HepG2 (cell line): ENCODE measurements around the gene PRCD. TPM values are rescaled to one million over a fixed set of nuclear protein-coding genes. Genes with fewer than 3 reads are reported as not detected.

Experiments
- ARID4A ChIP-seq: sonication (generic); formaldehyde crosslinking; IDR thresholded peaks from 2 replicates; pipeline ENCODE4 v1.5.0; 2020; ENCODE audit warnings: mild to moderate bottlenecking, missing genetic modification reagents, borderline replicate concordance
- BRCA1 ChIP-seq: sonication (generic); formaldehyde crosslinking; IDR thresholded peaks from 2 replicates; pipeline ENCODE4 v1.4.0; 2020; ENCODE audit warnings: missing genetic modification reagents
- CBX5 ChIP-seq: sonication (generic); formaldehyde crosslinking; IDR thresholded peaks from 2 replicates; pipeline ENCODE4 v1.4.0; 2020; ENCODE audit warnings: missing genetic modification reagents, borderline replicate concordance
- DMAP1 ChIP-seq: IDR thresholded peaks from 2 replicates; pipeline ENCODE4 v1.6.1; 2016
- EP300 ChIP-seq, 3 experiments: sonication (generic) in 1 of 3; formaldehyde crosslinking in 1 of 3; IDR thresholded peaks; 2 replicates each; pipeline versions ENCODE4 v1.5.1 to v1.6.1; 2011 to 2020; ENCODE audit warnings: low read depth in 2 of 3, low read length in 2 of 3, borderline replicate concordance in 1 of 3, improper control_type of control experiment in 1 of 3, mild to moderate bottlenecking in 1 of 3, missing genetic modification reagents in 1 of 3, moderate library complexity in 1 of 3
- GATAD2A ChIP-seq: IDR thresholded peaks from 2 replicates; pipeline ENCODE4 v1.6.1; 2016
- HNF4A ChIP-seq: sonication (generic); formaldehyde crosslinking; IDR thresholded peaks from 2 replicates; pipeline ENCODE4 v1.4.0; 2020; ENCODE audit warnings: missing genetic modification reagents
- HOXA9 ChIP-seq: sonication (generic); formaldehyde crosslinking; IDR thresholded peaks from 2 replicates; pipeline ENCODE4 v1.8.1; 2022; ENCODE audit warnings: missing genetic modification reagents, mild to moderate bottlenecking, moderate library complexity, borderline replicate concordance
- KDM1A ChIP-seq: IDR thresholded peaks from 2 replicates; pipeline ENCODE4 v1.6.1; 2016; ENCODE audit warnings: missing compliant biosample characterization
- MYNN ChIP-seq: sonication (generic); formaldehyde crosslinking; IDR thresholded peaks from 2 replicates; pipeline ENCODE4 v1.4.0; 2020; ENCODE audit warnings: mild to moderate bottlenecking, low read depth, missing genetic modification reagents
- MZF1 ChIP-seq: sonication (generic); formaldehyde crosslinking; IDR thresholded peaks from 2 replicates; pipeline ENCODE4 v1.8.1; 2023; ENCODE audit warnings: mild to moderate bottlenecking, missing genetic modification reagents, borderline replicate concordance
- ONECUT2 ChIP-seq: sonication (generic); formaldehyde crosslinking; IDR thresholded peaks from 2 replicates; pipeline ENCODE4 v1.4.0; 2020; ENCODE audit warnings: missing genetic modification reagents
- PREB ChIP-seq: sonication (generic); formaldehyde crosslinking; IDR thresholded peaks from 2 replicates; pipeline ENCODE4 v1.4.0; 2020; ENCODE audit warnings: missing genetic modification reagents
- SNRNP70 ChIP-seq: fragments of 200-400 bp; formaldehyde crosslinking; IDR thresholded peaks from 2 replicates; pipeline ENCODE4 v1.6.1; 2017; ENCODE audit warnings: mild to moderate bottlenecking, low read depth, low read length, moderate library complexity
- TMF1 ChIP-seq: sonication (generic); formaldehyde crosslinking; IDR thresholded peaks from 2 replicates; pipeline ENCODE4 v1.8.1; 2022; ENCODE audit warnings: low read depth, missing genetic modification reagents
- ZBTB20 ChIP-seq: sonication (generic); formaldehyde crosslinking; IDR thresholded peaks from 2 replicates; pipeline ENCODE4 v1.8.1; 2023; ENCODE audit warnings: missing genetic modification reagents, low read depth, mild to moderate bottlenecking, borderline replicate concordance
- ZNF234 ChIP-seq: sonication (generic); formaldehyde crosslinking; conservative IDR thresholded peaks from 2 replicates; pipeline ENCODE4 v1.5.1; 2020; ENCODE audit warnings: mild to moderate bottlenecking, missing genetic modification reagents
- ZNF543 ChIP-seq: sonication (generic); formaldehyde crosslinking; IDR thresholded peaks from 2 replicates; pipeline ENCODE4 v1.4.0; 2020; ENCODE audit warnings: mild to moderate bottlenecking, missing genetic modification reagents
- ZNF598 ChIP-seq: sonication (generic); formaldehyde crosslinking; IDR thresholded peaks from 2 replicates; pipeline ENCODE4 v1.5.1; 2020; ENCODE audit warnings: mild to moderate bottlenecking, missing genetic modification reagents, borderline replicate concordance
- ZNF7 ChIP-seq: IDR thresholded peaks from 2 replicates; pipeline ENCODE4 v1.6.1; 2016; ENCODE audit warnings: missing biosample characterization, missing genetic modification reagents
- ZNF709 ChIP-seq: sonication (generic); formaldehyde crosslinking; IDR thresholded peaks from 2 replicates; pipeline ENCODE4 v1.5.0; 2020; ENCODE audit warnings: mild to moderate bottlenecking, missing genetic modification reagents
- ZNF781 ChIP-seq: sonication (generic); formaldehyde crosslinking; IDR thresholded peaks from 2 replicates; pipeline ENCODE4 v1.5.1; 2020; ENCODE audit warnings: borderline replicate concordance, mild to moderate bottlenecking, missing genetic modification reagents; ENCODE audit errors: not compliant biosample characterization
- polyA plus RNA-seq, 8 experiments: library from polyadenylated mRNA; depleted of rRNA in 3 of 8; stranded (reverse) in 7 of 8; unstranded in 1 of 8; fragments of >200 nt; fragmentation: Illumina TruSeq in 4 of 8; extraction: Trizol in 4 of 8; gene quantifications; 2 replicates each; pipeline versions ENCODE4 v1.2.1 to v1.2.3, GENCODE V29; 2011 to 2016; ENCODE audit warnings: low read depth in 4 of 8, missing spikeins in 1 of 8, mixed read lengths in 1 of 8; ENCODE audit not compliant: insufficient read depth in 1 of 8
- total RNA-seq, 5 experiments: library from RNA; depleted of rRNA; stranded (reverse); fragments of >200 nt; fragmentation: Illumina TruSeq; extraction: Trizol; gene quantifications; 2 replicates each; pipeline ENCODE4 v1.2.3, GENCODE V29; 2016; ENCODE audit warnings: low read depth in 1 of 5
- TF ChIP-seq, protein P1 (sequence below): sonication (generic); formaldehyde crosslinking; IDR thresholded peaks from 2 replicates; pipeline ENCODE4 v1.5.0; 2020; ENCODE audit warnings: missing genetic modification reagents

The PRCD gene
- total and polyA plus RNA-seq, 2 of the 13 experiments (the other 11 are each of a cell fraction or from before 2014, with no cell fraction given): 0.51 TPM; not detected in 1

DNA sequence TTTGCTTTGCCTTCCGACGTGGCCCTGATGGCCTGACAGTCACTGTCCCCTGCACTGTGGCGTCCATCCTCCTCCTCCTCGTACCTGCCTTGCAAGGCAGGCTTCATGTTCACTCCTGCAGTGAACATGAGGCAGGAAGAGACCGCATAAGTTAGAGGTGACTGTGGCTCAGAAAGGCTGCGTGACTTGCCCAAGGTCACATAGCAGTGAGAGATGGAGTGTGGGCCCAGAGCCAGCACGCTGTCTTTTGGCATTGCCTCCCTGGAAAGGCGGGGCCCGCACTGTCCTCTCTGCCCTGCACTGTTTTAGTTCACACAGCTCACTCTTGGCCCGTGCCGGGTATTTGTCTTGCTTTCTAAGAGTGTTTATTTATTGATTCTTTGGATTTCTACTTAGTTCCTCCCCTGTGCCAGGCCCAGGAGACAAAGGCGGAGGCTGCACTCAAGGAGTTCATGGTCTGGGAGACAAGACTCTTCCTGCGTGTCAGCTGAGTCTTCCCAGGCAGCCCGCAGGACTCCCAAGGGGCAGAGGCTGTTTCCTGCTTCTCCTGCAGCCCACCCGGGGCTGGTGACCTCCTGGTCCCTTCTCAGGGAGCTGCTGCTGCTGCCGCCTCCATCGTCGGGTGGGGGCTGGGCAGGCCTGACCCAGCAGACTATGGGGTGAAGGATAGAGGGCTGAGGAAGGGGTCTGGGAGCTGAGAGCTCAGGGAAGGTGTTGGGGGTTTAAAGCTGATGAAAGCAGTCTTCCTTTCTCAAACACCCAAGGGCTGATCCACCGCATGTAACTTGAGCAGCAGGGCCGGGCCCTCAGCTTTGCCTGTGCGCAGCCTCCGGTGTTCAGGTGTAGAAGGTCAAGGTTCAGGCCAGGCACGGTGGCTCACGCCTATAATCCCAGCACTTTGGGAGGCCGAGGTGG, 15.0 kb upstream of the PRCD start (continued):
- TF ChIP-seq ZNF7 (CRISPR knock-in tag) (no peak), EP300 (IDR thresholded peaks at IDR 0.05; ENCODE audit: low read depth in 2 of 2, low read length in 2 of 2) (peak in 1 of 2 experiments; percentile 27; a peak in 1 of 4 replicates), EP300 (CRISPR knock-in tag; IDR thresholded peaks at IDR 0.05; ENCODE audit: borderline replicate concordance) (peak; percentile 28), PREB (CRISPR knock-in tag) (no peak), ZNF709 (CRISPR knock-in tag) (0 out of 2 replicates have a peak, but pooled peaks have one; percentile 29), ZNF781 (CRISPR knock-in tag) (no peak), GATAD2A (CRISPR knock-in tag) (peak; percentile 71; the same call in 1 of the 2 replicates), HNF4A (CRISPR knock-in tag) (peak; percentile 91), DMAP1 (CRISPR knock-in tag) (peak; percentile 17; the same call in 1 of the 2 replicates), ONECUT2 (peak; percentile 66; the same call in 1 of the 2 replicates), ZNF234 (CRISPR knock-in tag) (no peak), KDM1A (CRISPR knock-in tag) (peak; percentile 85), HOXA9 (CRISPR knock-in tag) (no peak), CBX5 (CRISPR knock-in tag) (peak; percentile 31; the same call in 1 of the 2 replicates), MZF1 (CRISPR knock-in tag) (0 out of 2 replicates have a peak, but pooled peaks have one; percentile 68), BRCA1 (CRISPR knock-in tag) (peak; percentile 70), TMF1 (no peak), ZNF598 (CRISPR knock-in tag) (no peak; the same call in 1 of the 2 replicates), ZBTB20 (peak; percentile 30; the same call in 1 of the 2 replicates), ZNF543 (CRISPR knock-in tag) (peak; percentile 84), SNRNP70 (no peak), ARID4A (no peak; the same call in 1 of the 2 replicates), MYNN (CRISPR knock-in tag) (0 out of 2 replicates have a peak, but pooled peaks have one; percentile 57)
- TF ChIP-seq, protein P1, sequence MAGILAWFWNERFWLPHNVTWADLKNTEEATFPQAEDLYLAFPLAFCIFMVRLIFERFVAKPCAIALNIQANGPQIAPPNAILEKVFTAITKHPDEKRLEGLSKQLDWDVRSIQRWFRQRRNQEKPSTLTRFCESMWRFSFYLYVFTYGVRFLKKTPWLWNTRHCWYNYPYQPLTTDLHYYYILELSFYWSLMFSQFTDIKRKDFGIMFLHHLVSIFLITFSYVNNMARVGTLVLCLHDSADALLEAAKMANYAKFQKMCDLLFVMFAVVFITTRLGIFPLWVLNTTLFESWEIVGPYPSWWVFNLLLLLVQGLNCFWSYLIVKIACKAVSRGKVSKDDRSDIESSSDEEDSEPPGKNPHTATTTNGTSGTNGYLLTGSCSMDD (CRISPR knock-in tag): no peak
